GM18873 (cell line): Measurements from ENCODE around the gene RPS6KL1.

Source experiments
- ATAC-seq: cut with Tn5 transposase; IDR thresholded peaks from one replicate; pipeline ENCODE4 v1.9.1; 2021; ENCODE audit warnings: mild to moderate bottlenecking, moderate library complexity, moderate number of reproducible peaks; ENCODE audit not compliant: unreplicated experiment, low FRiP score

RPS6KL1 gene

GRCh38 chr14:74863274-74863673, 59.8 kb downstream of the RPS6KL1 start:
- ATAC-seq = no peak

GRCh38 chr14:74861734-74862090, 61.3 kb downstream of the RPS6KL1 start:
- ATAC-seq = no peak

GRCh38 chr14:74860899-74861733, 61.9 kb downstream of the RPS6KL1 start:
- ATAC-seq = no peak

GRCh38 chr14:74859757-74860552, 63.1 kb downstream of the RPS6KL1 start:
- ATAC-seq = no peak

- ATAC-seq = no peak
Measured at GRCh38 chr14:74858022-74858421, 65.0 kb downstream of the RPS6KL1 start.

GRCh38 chr14:74856366-74856765, 66.7 kb downstream of the RPS6KL1 start:
- ATAC-seq = no peak

- no peak for ATAC-seq
Measured at GRCh38 chr14:74855945-74856344, 67.1 kb downstream of the RPS6KL1 start.

- no peak for ATAC-seq
Measured at GRCh38 chr14:74855021-74855420, 68.0 kb downstream of the RPS6KL1 start.
